Esophagus (tissue), 2 donors: Measurements from ENCODE around the gene HYLS1. TPM values are rescaled to one million over a fixed set of nuclear protein-coding genes. Genes with fewer than 3 reads are reported as not detected.

ENCODE experiments used
- H3K27ac ChIP-seq, 2 donors: one replicate each; pipeline ENCODE4 v1.5.1; 2013; ENCODE audit warnings: low read depth in 2 of 2, mild to moderate bottlenecking in 2 of 2, inconsistent platforms in 1 of 2, low read length in 1 of 2, moderate library complexity in 1 of 2
- H3K27me3 ChIP-seq, 2 donors: one replicate each; pipeline ENCODE4 v1.6.1; 2013; ENCODE audit warnings: low read length in 2 of 2, control low read depth in 1 of 2, mild to moderate bottlenecking in 1 of 2; ENCODE audit not compliant: insufficient read depth in 2 of 2, control insufficient read depth in 1 of 2
- H3K36me3 ChIP-seq, 2 donors: one replicate each; pipeline ENCODE4 v1.6.1; 2013; ENCODE audit warnings: low read length in 1 of 2; ENCODE audit not compliant: control insufficient read depth in 2 of 2, insufficient read depth in 2 of 2
- H3K4me1 ChIP-seq, 2 donors: one replicate each; pipeline ENCODE4 v1.6.1; 2013; ENCODE audit warnings: low read length in 1 of 2; ENCODE audit not compliant: control insufficient read depth in 2 of 2, insufficient read depth in 2 of 2
- H3K4me3 ChIP-seq, 2 donors: one replicate each; pipeline ENCODE4 v1.5.1; 2013; ENCODE audit warnings: low read length in 2 of 2, mild to moderate bottlenecking in 2 of 2, low read depth in 1 of 2, moderate library complexity in 1 of 2
- H3K9me3 ChIP-seq, 2 donors: one replicate each; pipeline ENCODE4 v1.6.1; 2013; ENCODE audit warnings: mild to moderate bottlenecking in 2 of 2, low read depth in 1 of 2, low read length in 1 of 2, moderate library complexity in 1 of 2; ENCODE audit not compliant: control insufficient read depth in 2 of 2, insufficient read depth in 1 of 2
- WGBS, 2 donors: extraction: QIAGEN DNeasy Blood & Tissue Kit; methylation state at CpG; one replicate each; pipeline ENCODE4 v1.1.7; 2013; 5-methylcytosine and 5-hydroxymethylcytosine counted together
- polyA plus RNA-seq, 2 donors: library from polyadenylated mRNA; stranded (reverse); fragments of 200-250 nt; gene quantifications; one replicate each; pipeline ENCODE4 v1.2.3, GENCODE V29; 2013
- donor health status: healthy with polysubstance abuse.
- donor health status: Bipolar disorder and iron deficiency.

HYLS1 gene
- polyA plus RNA-seq, 2 donors, result 3.7 to 4.1 TPM

DNA sequence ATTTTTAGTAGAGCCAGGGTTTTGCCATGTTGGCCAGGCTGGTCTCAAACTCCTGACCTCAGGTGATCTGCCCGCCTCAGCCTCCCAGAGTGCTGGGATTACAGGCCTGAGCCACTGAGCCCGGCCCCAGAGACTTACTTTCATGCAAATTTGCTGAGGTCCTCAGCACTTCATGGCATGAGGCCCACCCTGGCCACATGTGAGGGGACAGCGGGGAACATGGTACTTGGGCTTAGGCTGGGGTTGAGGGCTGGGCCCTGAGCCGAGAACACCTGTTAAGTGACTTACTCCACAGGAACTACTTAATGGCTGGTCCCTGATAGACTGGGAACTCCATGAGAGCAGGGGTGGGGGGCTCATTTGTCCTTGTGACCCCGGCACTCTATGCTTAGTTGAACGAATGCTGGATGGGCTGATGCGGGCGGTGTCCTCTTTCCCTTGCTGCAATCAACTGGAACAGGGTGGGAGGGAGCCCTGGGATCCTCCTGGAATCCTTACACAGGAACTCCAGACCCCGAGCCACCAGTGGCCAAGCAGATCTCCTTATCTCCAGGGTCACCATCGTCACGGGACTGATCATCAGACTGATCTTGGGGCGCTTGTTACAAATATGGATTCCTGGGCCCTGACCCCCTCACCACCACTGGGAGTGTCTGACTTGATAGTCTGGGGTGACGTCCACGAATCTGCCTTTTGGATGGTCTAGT is 59.4 kb downstream of the HYLS1 start:
- Histone ChIP-seq H3K4me3 (no peak overlapping the region), H3K9me3 (no peaks in the 10 kb centered on the region), H3K27ac (no peak overlapping the region), H3K4me1 (peaks cover 8 to 13% of the 10 kb centered on the region in 2 donors), H3K36me3 (no peaks in the 10 kb centered on the region), H3K27me3 (no peaks in the 10 kb centered on the region)
- WGBS, 2 donors, result 88 to 94% methylated on average over 14 of the region's 14 CpGs

DNA sequence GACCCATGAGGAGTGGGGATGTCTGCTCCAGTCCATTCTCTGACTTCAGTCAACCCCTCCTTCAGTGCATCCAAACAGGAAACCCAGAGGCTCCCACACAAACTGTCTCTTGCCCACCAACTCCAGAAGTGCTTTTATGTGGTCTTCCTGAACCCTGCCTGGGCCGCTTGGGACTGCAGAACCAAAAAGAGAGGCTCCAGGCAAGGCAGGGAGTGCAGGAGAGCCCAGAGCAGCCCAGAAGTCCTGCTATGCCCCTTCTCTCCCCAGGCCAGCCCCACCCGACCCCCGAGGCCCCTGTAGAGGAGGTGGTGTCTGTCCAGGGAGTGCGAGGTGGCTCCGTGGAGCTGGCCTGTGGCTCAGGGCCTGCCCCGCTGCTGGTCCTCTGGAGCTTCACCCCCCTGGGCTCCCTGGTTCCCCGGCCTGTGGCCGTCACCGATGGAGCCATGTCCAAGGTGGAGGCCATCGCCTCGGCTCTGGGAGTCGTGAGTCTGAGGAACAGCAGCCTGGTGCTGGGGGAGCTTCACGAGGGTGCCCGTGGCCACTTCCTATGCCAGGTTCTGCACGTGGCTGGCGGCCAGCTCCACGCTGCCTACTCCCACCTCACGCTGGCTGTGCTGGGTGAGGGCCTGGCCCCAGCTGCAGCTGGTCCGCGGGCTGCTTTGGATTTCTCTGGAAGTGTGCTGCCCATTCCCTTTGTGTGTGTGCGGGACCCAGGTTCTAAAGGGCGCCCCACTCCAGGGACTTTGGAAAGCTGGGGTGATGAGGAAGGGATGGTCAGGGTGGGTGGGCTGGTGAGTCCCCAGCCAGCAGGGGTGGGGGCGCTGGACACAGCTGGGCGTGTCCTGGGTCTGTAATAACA is 60.2 kb downstream of the HYLS1 start:
- WGBS, 2 donors, result 83 to 89% methylated on average over 23 to 24 of the region's 24 CpGs
- H3K27ac ChIP-seq, result no peak overlapping the region
- no peaks in the 10 kb centered on the region for H3K27me3 ChIP-seq
- H3K36me3 ChIP-seq, result no peaks in the 10 kb centered on the region
- peaks cover 7 to 15% of the 10 kb centered on the region in 2 donors for H3K4me1 ChIP-seq
- no peak overlapping the region for H3K4me3 ChIP-seq
- no peaks in the 10 kb centered on the region for H3K9me3 ChIP-seq

DNA sequence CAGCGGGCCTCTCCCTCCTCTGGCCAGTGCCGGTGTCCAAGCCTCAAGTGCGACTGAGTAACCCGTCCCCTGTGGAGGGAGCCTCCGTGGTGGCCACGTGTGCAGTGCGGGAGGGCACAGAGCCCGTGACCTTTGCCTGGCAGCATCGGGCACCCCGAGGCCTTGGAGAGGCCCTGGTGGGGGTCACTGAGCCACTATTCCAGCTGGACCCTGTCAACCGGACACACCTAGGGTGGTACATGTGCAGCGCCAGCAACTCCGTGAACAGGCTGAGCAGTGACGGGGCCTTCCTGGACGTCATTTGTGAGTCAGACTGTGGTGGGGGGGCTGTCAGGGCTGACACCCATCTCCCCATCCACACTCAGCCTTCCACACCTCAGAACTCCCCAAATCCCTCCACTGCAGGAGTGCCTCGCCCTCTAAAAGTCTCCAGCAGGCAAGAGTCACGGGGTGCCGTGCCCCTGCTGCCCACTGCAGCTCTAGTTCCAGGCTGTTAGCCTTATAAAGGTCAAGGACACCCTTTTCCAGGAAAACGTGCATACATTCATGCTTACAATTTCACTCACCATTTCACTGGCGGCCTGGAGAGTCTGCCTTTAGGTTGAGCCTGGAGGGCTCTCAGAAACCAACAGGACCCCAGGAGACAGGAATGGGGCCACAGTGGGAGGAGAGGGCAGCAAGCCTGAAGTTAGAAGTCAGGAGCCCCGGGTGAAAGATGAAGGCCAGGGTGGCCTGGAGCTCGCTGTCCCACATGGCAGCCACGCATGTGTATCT is 61.0 kb downstream of the HYLS1 start:
- Histone ChIP-seq H3K36me3 (no peaks in the 10 kb centered on the region), H3K4me3 (no peak overlapping the region), H3K9me3 (no peaks in the 10 kb centered on the region), H3K27ac (no peak overlapping the region), H3K27me3 (no peaks in the 10 kb centered on the region), H3K4me1 (peaks cover 13 to 19% of the 10 kb centered on the region in 2 donors)
- 82 to 88% methylated on average over 20 to 23 of the region's 23 CpGs for WGBS, 2 donors

DNA sequence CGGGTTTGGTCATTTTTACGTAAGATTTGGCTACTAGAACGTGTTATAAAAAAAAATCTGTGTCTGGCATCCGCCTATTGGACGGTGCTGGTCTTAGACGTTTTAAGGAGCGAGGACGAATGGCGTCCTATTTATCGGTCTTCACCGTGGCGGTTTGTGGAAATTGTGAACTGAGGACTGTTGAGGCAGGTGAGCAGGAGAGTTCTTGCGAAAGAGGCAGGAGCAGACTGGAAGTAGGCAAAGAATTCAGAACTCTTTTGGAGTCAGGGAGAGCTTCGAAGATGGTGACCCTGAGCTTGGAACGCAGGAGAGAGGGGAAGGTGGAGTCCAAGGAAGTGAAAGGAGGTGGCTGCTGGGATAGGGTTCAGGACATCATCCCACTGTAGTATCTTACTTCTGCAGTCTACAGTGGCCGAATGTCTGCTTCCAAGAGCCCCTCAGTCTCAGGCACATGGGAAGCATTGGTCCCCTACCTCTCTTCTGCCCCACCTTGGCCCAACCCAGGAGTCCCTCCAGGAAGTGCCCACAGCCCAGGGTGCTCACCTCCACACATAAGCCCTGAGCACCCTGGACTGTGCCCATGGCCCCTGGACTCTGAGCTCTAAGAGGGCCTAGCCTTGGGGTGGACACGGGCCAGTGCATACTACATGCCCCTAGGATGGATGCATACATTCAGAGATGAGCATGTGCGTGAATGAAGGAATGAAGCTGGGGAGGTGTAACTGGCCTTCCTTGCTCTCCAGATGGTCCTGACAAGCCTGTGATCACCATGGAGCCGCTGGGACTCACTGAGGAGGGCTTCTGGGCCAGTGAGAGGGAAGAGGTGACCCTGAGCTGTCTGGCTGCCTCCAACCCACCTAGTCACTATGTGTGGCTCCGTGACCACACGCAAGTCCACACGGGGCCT is 62.1 kb downstream of the HYLS1 start:
- no peaks in the 10 kb centered on the region for H3K36me3 ChIP-seq
- H3K9me3 ChIP-seq, result no peaks in the 10 kb centered on the region
- WGBS, 2 donors, result 92 to 94% methylated on average over 22 of the region's 22 CpGs
- no peaks in the 10 kb centered on the region for H3K27me3 ChIP-seq
- H3K4me1 ChIP-seq, result peaks cover 13 to 20% of the 10 kb centered on the region in 2 donors
- H3K27ac ChIP-seq, result no peak overlapping the region
- no peak overlapping the region for H3K4me3 ChIP-seq

DNA sequence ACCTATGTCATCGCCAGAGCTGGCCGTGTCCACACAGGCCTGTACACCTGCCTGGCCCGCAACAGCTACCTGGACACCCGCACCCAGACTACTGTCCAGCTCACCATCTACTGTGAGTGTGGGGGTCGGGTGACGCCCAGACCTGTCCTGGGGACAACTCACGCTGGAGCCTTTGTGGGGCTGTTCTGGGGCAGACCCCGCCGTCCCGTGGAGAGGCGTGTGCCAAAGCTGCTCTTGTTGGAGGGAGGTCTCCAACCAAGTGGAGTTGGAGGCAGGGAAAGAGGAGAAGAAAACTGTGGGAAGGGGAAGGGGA is 62.7 kb downstream of the HYLS1 start:
- Histone ChIP-seq H3K4me3 (no peak overlapping the region), H3K4me1 (peaks cover 13 to 20% of the 10 kb centered on the region in 2 donors), H3K36me3 (no peaks in the 10 kb centered on the region), H3K27me3 (no peaks in the 10 kb centered on the region), H3K27ac (no peak overlapping the region), H3K9me3 (no peaks in the 10 kb centered on the region)
- WGBS, 2 donors, result 93 to 95% methylated on average over 11 of the region's 11 CpGs

Other genes starting within 250 kb of the HYLS1 start
- not detected for gene ACRV1, start 206.8 kb upstream of the HYLS1 start, polyA plus RNA-seq
- not detected for gene PATE1, start 141.4 kb upstream of the HYLS1 start, polyA plus RNA-seq
- not detected for gene PATE2, start 108.8 kb upstream of the HYLS1 start, polyA plus RNA-seq
- gene PATE3, start 99.5 kb upstream of the HYLS1 start, polyA plus RNA-seq, result not detected
- gene PATE4, start 54.4 kb upstream of the HYLS1 start, polyA plus RNA-seq, result not detected
- 1 to 10 TPM; 6.8 to 7.0 TPM for gene PUS3, start 15.5 kb downstream of the HYLS1 start, polyA plus RNA-seq
- under 1 TPM; 0.14 to 0.27 TPM for gene DDX25, start 16.8 kb downstream of the HYLS1 start, polyA plus RNA-seq
- gene VSIG10L2, start 58.4 kb downstream of the HYLS1 start, polyA plus RNA-seq, result under 1 TPM; 0.59 to 0.86 TPM
- under 1 TPM; 0.61 TPM for gene CDON, start 175.2 kb downstream of the HYLS1 start, polyA plus RNA-seq